Stimulated activated CD8-positive, alpha-beta memory T cell treated with anti-CD3 and anti-CD28 coated beads, Interleukin-12 subunit alpha, Interleukin-12 subunit beta, amount 100 ng/mL, for 24 hours (primary cell): ENCODE results near the gene SLC12A5.

Experiments
- DNase-seq: peaks from one replicate; pipeline ENCODE4 v3.0.0-alpha.2; 2020; ENCODE audit errors: extremely low read depth

The SLC12A5 gene

GRCh38 chr20:46027245-46027853 is 1.7 kb upstream of the SLC12A5 start:
- DNase-seq: no peak

- no peak for DNase-seq
Observed at GRCh38 chr20:46028110-46028509, 905 bp upstream of the SLC12A5 start.

GRCh38 chr20:46030284-46031013 is 1.4 kb downstream of the SLC12A5 start:
- DNase-seq: no peak

- no peak for DNase-seq
Observed at GRCh38 chr20:46031014-46031569, 2.1 kb downstream of the SLC12A5 start.

- DNase-seq: no peak
Observed at GRCh38 chr20:46031701-46032254, 2.8 kb downstream of the SLC12A5 start.

- no peak for DNase-seq
Observed at GRCh38 chr20:46034039-46034438, 5.0 kb downstream of the SLC12A5 start.

GRCh38 chr20:46035253-46035652 is 6.2 kb downstream of the SLC12A5 start:
- DNase-seq: no peak

- no peak for DNase-seq
Observed at GRCh38 chr20:46035713-46036112, 6.7 kb downstream of the SLC12A5 start.

- no peak for DNase-seq
Observed at GRCh38 chr20:46036370-46036769, 7.4 kb downstream of the SLC12A5 start.

- no peak for DNase-seq
Observed at GRCh38 chr20:46037036-46037435, 8.0 kb downstream of the SLC12A5 start.

GRCh38 chr20:46040902-46041535 is 12.0 kb downstream of the SLC12A5 start:
- no peak for DNase-seq

- no peak for DNase-seq
Observed at GRCh38 chr20:46043556-46043955, 14.5 kb downstream of the SLC12A5 start.

- no peak for DNase-seq
Observed at GRCh38 chr20:46044896-46045295, 15.9 kb downstream of the SLC12A5 start.

- DNase-seq: no peak
Observed at GRCh38 chr20:46046588-46047310, 17.7 kb downstream of the SLC12A5 start.

- DNase-seq: no peak
Observed at GRCh38 chr20:46047821-46048220, 18.8 kb downstream of the SLC12A5 start.

GRCh38 chr20:46049190-46049589 is 20.2 kb downstream of the SLC12A5 start:
- DNase-seq: no peak

- no peak for DNase-seq
Observed at GRCh38 chr20:46049815-46050214, 20.8 kb downstream of the SLC12A5 start.

GRCh38 chr20:46050444-46050843 is 21.4 kb downstream of the SLC12A5 start:
- DNase-seq: no peak

- DNase-seq: no peak
Observed at GRCh38 chr20:46050885-46051284, 21.9 kb downstream of the SLC12A5 start.

GRCh38 chr20:46051556-46052308 is 22.7 kb downstream of the SLC12A5 start:
- DNase-seq: no peak

- DNase-seq: no peak
Observed at GRCh38 chr20:46053416-46053815, 24.4 kb downstream of the SLC12A5 start.
